Renal cortical epithelial cell (primary cell): ENCODE data around the gene LRMDA. TPM values are rescaled to one million over a fixed set of nuclear protein-coding genes. Genes with fewer than 3 reads are reported as not detected.
A peak's percentile ranks its signal among the peaks of the same experiment; 100 is the strongest.

Experiments
- DNase-seq: peaks from one replicate; pipeline ENCODE4 v3.0.0-alpha.2; 2011; ENCODE audit warnings: low read depth
- total RNA-seq: library from RNA; depleted of rRNA; stranded (reverse); fragments of >200 nt; gene quantifications from 2 replicates; pipeline ENCODE4 v1.2.3, GENCODE V29; 2014

Gene LRMDA
- total RNA-seq, 1 donor from 2014 or later: 11.7 TPM

- no peak for DNase-seq
Observed at GRCh38 chr10:76022366-76022765, 590.9 kb downstream of the LRMDA start.

GRCh38 chr10:76023007-76023406 is 591.6 kb downstream of the LRMDA start:
- no peak for DNase-seq

GRCh38 chr10:76024460-76025123 is 593.2 kb downstream of the LRMDA start:
- no peak for DNase-seq

GRCh38 chr10:76025124-76025477 is 593.7 kb downstream of the LRMDA start:
- no peak for DNase-seq

- DNase-seq: peak; percentile 20
Observed at GRCh38 chr10:76026176-76026771, 594.9 kb downstream of the LRMDA start.

GRCh38 chr10:76026905-76027304 is 595.5 kb downstream of the LRMDA start:
- DNase-seq: peak; percentile 15

GRCh38 chr10:76029782-76030181 is 598.4 kb downstream of the LRMDA start:
- no peak for DNase-seq

GRCh38 chr10:76031099-76031498 is 599.7 kb downstream of the LRMDA start:
- DNase-seq: no peak

GRCh38 chr10:76031769-76032699 is 600.6 kb downstream of the LRMDA start:
- DNase-seq: no peak

GRCh38 chr10:76032700-76033039 is 601.2 kb downstream of the LRMDA start:
- DNase-seq: no peak

- peak; percentile 86 for DNase-seq
Observed at GRCh38 chr10:76033457-76034196, 602.2 kb downstream of the LRMDA start.

GRCh38 chr10:76034353-76035205 is 603.2 kb downstream of the LRMDA start:
- no peak for DNase-seq

- DNase-seq: no peak
Observed at GRCh38 chr10:76035206-76036110, 604.0 kb downstream of the LRMDA start.

GRCh38 chr10:76036111-76036940 is 604.9 kb downstream of the LRMDA start:
- peak; percentile 48 for DNase-seq

- peak; percentile 69 for DNase-seq
Observed at GRCh38 chr10:76036962-76037361, 605.5 kb downstream of the LRMDA start.

GRCh38 chr10:76037531-76038155 is 606.2 kb downstream of the LRMDA start:
- peak; percentile 6 for DNase-seq

GRCh38 chr10:76038696-76039095 is 607.3 kb downstream of the LRMDA start:
- no peak for DNase-seq

GRCh38 chr10:76040107-76040829 is 608.8 kb downstream of the LRMDA start:
- DNase-seq: no peak
